ENCODE measurements around the gene NDRG2.

- TF ChIP-seq ZNF747 (tag by site-specific recombination; IDR thresholded peaks at IDR 0.05): no peak
- no peak for TF ChIP-seq KLF16 (tag by site-specific recombination; IDR thresholded peaks at IDR 0.05)
- TF ChIP-seq PBX3 (CRISPR knock-in tag; IDR thresholded peaks at IDR 0.05): no peak
- no peak for TF ChIP-seq ZNF223 (tag by site-specific recombination; IDR thresholded peaks at IDR 0.05)
- no peak for TF ChIP-seq ZBTB8A (tag by site-specific recombination; IDR thresholded peaks at IDR 0.05)
Observed at GRCh38 chr14:21018286-21018685, 6.6 kb downstream of the NDRG2 start.
